NCI-H1436 treated with DMSO at 0.1 percent for 48 hours (cell line): ENCODE data around the gene MAVS.

Experiments used
- DNase-seq: peaks from one replicate; lab custom pipeline; 2025; lab: John Stamatoyannopoulos, UW

MAVS gene

GRCh38 chr20:3911956-3912355 lies 65.3 kb downstream of the MAVS start:
- no peak for DNase-seq

GRCh38 chr20:3914446-3914845 lies 67.8 kb downstream of the MAVS start:
- no peak for DNase-seq

GRCh38 chr20:3915691-3916090 lies 69.1 kb downstream of the MAVS start:
- DNase-seq, result no peak

- DNase-seq, result no peak
These were observed 69.7 kb downstream of the MAVS start for GRCh38 chr20:3916364-3916763.

GRCh38 chr20:3919352-3919751 lies 72.7 kb downstream of the MAVS start:
- DNase-seq, result no peak

GRCh38 chr20:3922223-3922982 lies 75.8 kb downstream of the MAVS start:
- DNase-seq, result no peak

- no peak for DNase-seq
These were observed 76.3 kb downstream of the MAVS start for GRCh38 chr20:3922983-3923339.

- no peak for DNase-seq
These were observed 77.2 kb downstream of the MAVS start for GRCh38 chr20:3923818-3924217.

- no peak for DNase-seq
These were observed 77.9 kb downstream of the MAVS start for GRCh38 chr20:3924304-3925112.

- no peak for DNase-seq
These were observed 78.6 kb downstream of the MAVS start for GRCh38 chr20:3925113-3925695.
